ENCODE data around the gene SLC28A2.
"Not testable (repeated sequence)": the region's sequence is repeated elsewhere in the genome, so short reads cannot be mapped to it uniquely, and the experiment has no call there.

The SLC28A2 gene

GRCh38 chr15:45262906-45263461 is 10.9 kb downstream of the SLC28A2 start:
- no peak for DNase-seq

DNA sequence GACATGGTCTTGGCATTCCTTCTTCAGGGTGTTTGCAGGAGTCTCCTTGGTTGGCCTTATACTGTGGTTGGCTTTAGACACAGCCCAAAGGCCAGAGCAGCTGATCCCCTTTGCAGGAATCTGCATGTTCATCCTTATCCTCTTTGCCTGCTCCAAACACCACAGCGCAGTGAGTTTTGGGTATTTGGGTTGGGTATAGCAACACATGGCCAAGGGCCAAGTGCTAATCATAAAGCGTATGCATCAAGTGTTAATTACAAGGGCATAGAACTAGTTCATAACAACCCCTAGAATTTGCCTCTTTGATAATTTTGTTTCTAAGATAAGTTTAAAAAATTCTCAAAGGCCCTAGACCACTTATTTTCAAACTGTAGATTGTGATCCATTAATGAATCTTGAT is 11.8 kb downstream of the SLC28A2 start:
- DNase-seq: no peak

- no peak for DNase-seq
These were observed 13.5 kb downstream of the SLC28A2 start for GRCh38 chr15:45265506-45265905.

DNA sequence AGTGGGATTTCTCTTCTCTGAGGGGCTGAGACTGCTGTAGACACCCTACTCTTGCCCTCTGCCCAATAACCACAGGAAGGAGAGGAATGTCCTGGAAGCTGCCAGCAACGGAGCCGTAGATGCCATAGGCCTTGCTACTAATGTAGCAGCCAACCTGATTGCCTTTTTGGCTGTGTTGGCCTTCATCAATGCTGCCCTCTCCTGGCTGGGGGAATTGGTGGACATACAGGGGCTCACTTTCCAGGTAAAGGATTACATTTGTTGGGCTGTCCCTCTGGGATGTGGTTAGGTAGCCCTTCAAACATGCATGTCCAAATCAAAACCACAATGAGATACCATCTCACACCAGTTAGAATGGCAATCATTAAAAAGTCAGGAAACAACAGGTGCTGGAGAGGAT is 16.1 kb downstream of the SLC28A2 start:
- no peak for DNase-seq

DNA sequence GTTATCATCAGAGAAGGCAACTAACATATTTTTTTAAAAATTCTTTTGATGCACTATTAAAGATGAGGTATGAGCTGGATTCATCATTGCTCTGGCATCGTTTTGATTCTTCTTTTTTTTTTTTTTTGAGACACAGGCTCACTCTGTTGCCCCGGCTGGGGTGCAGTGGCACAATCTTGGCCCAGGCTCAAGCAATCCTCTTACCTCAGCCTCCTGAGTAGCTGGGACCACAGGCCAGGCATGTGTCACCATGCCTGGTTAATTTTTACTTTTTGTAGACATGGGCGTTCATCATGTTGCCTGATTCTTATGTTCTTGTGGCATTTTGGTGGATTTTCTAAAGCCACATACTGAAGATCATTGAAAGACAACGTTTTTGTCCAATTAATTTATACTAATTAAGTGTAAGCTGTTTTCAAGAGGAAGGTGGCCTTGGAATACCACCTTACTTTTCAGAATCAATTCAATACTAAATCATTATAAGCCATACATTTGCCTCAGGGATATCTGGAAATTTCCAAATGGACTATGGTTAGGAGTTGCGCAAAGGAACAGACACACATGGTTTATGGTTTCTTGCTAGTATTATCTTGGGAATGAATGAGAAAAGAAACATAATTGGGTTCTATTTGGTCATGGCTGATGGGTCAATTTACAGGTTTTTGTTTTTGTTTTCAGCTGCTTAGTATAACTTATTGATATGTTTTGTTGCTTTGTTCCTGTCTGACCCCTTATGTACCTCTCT is 22.8 kb downstream of the SLC28A2 start:
- no peak for DNase-seq

- DNase-seq: peak; percentile 10
These were observed 24.8 kb downstream of the SLC28A2 start for GRCh38 chr15:45276831-45277230.

DNA sequence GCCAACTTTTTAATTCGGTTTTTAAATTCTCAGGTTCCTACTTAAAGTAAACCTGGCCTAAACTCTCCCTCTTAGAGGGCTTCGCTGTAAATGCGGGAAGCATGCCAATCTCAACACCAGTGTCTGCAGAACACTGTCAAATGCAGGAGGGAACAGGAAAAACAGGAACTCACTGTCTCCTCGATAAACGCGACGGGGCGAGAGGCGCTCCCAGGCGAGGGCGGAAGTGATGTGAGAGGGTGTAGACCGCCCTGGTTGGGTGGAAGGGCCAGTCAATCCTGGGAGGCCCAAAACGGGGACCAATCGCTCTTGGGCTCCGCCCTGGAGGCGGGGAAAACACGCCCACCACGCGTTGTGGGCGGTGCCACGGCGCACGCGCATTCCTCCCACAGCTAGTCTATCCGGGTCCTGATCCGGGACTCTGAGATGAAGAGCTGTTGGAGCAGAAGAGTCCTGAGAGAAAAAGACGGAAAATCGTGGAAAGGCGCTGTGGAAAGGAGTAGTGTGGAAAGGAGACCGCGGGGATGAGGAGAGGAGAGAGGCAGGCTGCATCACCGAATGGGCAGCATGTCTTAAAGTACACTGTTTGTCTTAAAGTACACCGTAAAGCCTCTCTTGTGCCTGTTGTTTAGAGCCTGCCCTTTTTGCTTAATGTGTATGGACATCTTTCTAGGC is 27.1 kb downstream of the SLC28A2 start:
- DNase-seq: peak; percentile 98

DNA sequence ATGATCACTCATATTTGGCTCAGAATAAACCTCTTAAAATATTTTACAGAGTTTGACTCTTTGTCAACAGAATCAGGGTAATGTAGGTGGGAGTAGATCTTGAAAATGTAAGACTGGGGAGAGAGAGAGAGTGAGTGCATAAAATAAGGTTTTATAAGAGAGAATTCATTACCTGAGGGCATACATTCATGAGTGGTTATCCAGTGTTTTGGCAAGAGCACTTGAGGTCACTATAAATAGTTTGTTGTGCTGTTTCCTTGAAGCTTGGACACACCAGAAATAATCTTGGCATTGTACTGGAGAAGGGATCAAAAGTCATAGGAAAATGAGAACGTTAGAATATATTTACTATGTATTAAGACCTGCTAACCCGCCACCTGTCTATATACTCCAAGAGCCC is 33.4 kb downstream of the SLC28A2 start:
- DNase-seq: no peak

DNA sequence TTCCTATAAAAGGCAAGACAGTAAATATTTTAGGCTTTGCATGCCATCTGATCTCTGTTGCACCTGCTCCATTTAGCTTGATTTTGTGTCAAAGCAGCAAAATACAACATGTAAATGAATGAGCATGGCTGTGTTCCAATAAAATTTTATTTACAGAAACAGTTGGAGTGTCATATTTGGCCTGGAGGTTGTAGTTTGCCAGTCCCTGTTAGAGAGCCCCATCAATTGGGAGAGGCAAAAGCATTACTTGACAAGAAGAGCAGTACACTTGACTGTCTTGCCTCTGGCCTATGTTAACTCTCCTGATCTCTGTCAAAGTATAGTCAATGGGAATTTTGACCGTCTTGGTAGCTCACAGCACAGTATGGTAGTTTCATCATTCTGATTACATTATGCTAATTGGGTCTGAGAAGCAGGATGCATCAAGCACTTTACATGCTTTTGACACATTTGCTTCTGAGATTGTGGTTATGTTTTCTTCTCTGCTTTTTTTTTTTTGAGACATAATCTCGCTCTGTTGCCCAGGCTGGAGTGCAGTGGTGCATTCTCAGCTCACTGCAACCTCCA is 35.4 kb downstream of the SLC28A2 start:
- DNase-seq: no peak

DNA sequence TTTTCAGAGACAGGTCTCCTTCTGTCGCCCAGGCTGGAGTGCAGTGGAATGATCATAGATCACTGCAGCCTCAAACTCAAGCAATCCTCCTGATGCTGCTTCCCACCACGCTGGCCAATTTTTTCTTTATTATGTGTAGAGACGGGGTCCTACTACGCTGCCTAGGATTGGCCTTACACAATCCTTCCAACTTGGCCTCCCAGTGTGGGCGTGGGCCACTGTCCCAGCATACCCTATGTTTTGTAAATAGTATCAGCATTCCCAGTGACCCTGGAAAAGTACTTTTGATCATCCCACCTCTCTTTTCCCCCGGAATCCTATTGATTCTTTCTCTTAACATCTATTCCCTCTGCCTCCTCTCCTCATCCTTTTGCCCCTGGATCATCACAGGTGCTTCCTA is 36.9 kb downstream of the SLC28A2 start:
- DNase-seq: no peak

- DNase-seq: no peak
These were observed 40.0 kb downstream of the SLC28A2 start for GRCh38 chr15:45291822-45292582.

DNA sequence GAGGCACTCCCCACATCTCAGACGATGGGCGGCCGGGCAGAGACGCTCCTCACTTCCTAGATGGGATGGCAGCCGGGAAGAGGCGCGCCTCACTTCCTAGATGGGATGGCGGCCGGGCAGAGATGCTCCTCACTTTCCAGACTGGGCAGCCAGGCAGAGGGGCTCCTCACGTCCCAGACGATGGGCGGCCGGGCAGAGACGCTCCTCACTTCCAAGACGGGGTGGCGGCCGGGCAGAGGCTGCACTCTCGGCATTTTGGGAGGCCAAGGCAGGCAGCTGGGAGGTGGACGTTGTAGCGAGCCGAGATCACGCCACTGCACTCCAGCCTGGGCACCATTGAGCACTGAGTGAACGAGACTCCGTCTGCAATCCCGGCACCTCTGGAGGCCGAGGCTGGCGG is 41.3 kb downstream of the SLC28A2 start:
- not testable (repeated sequence) for DNase-seq

DNA sequence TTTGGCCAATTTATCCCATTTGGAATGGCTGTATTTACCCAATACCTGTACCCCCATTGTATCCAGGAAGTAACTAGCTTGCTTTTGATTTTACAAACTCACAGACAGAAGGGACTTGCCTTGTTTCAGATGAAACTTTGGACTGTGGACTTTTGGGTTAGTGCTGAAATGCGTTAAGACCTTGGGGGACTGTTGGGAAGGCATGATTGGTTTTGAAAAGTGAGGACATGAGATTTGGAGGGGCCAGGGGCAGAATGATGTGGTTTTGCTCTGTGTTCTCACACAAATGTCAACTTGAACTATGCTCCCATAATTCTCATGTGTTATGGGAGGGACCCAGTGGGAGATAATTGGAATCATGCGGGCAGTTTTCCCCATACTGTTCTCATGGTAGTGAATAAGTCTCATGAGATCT is 46.9 kb downstream of the SLC28A2 start:
- not testable (repeated sequence) for DNase-seq

DNA sequence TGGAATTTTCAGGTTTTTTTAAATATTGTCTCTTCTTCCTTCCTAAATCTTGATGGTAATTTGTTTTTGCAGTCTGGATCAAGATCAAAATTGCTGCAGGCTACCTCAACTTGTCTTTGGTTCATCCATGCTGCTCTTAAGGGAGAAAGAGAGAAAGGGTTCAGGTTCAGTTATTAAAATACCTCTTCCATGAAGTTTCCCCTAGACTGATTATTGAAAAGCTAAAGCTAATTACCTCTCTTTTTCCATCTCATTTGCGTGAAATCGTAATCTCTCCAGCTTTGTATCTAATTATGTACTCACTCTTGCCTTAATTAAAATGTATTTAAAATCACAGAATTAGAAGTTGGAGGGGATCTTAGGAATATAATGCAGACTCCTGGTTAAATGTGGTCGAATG is 52.7 kb downstream of the SLC28A2 start:
- DNase-seq: no peak

GRCh38 chr15:45306105-45306504 is 54.1 kb downstream of the SLC28A2 start:
- no peak for DNase-seq

- DNase-seq: peak; percentile 46
These were observed 55.3 kb downstream of the SLC28A2 start for GRCh38 chr15:45307230-45307924.

GRCh38 chr15:45314117-45314516 is 62.1 kb downstream of the SLC28A2 start:
- not testable (repeated sequence) for DNase-seq

DNA sequence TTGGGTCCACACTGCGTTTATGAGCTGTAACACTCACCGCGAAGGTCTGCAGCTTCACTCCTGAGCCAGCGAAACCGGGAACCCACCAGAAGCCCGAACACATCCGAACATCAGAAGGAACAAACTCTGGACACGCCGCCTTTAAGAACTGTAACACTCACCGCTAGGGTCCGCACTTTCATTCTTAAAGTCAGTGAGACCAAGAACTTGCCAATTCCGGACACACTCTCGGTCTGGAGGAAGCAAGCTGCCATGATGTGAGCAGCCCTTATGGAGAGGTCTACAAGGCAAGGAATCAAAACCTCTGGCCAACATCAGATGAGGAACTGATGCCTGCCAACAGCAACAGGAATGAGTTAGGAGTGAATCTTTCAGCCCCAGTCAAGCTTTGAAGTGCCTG is 62.9 kb downstream of the SLC28A2 start:
- peak; percentile 11 for DNase-seq

DNA sequence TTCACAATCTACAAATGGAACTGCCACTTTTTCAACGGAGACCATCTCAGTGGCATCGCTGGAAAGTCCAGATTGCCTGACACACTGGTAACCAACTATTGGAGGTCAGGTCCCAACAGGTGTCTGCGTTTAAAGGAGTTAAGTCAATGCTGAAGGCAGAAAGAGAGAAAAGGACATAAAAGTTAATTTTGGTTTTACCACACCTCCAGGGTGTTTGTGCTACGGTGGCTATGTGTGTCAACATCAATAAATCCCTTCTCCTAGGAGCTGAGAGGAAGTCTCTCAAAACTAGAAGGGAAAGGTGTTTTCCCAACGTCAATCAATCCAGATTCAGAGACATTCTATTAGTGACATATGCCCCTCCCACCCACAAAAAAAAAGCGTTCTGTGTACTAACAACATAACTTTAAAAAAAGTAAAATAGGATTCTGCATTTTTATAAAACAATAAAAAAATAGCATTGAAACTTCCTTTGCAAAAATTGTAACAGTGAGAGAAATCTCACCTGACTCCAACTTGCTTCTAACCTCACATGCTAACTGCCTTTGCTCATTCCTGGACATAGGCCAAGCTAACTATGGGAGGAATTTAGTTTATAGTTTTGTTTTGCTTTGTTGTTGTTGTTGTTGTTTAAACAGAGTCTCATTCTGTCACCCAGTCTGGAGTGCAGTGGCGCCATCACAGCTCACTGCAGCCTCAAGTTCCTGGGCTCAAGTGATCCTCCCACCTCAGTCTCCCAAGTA is 67.6 kb downstream of the SLC28A2 start:
- DNase-seq: no peak

- DNase-seq: no peak
These were observed 68.7 kb downstream of the SLC28A2 start for GRCh38 chr15:45320581-45321205.

DNA sequence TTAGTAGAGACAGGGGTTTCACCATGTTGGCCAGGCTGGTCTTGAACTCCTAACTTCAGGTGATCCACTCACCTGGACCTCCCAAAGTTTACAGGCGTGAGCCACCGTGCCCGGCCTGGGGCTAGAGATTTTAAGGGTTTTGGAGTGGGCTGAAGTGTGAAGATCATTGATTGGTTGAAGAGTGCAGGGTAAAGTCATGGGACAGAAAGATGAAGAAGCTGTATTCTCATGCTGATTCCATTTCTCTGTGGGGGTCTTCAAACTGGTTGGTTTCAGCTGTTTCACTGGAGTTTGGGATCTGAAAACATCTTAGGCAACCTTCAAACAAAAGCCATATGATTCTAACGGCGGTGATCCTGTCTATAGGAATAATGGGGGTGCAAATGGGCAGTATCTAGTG is 74.2 kb downstream of the SLC28A2 start:
- DNase-seq: no peak

Measured in inflammatory macrophage treated with lipopolysaccharide for 4 hours (primary cell).